ENCODE results near the gene WFS1.

GRCh38 chr4:6350646-6351045 lies 81.0 kb downstream of the WFS1 start:
- TF ChIP-seq CTCF (IDR thresholded peaks at IDR 0.05; ENCODE audit: extremely low read depth in 1 of 2, insufficient read depth in 1 of 2, low read depth in 1 of 2, low read length in 2 of 2) (no peak), POLR2A (IDR thresholded peaks at IDR 0.05; ENCODE audit: low read depth, low read length) (no peak)
